ENCODE measurements around the gene FUCA1.

The FUCA1 gene

DNA sequence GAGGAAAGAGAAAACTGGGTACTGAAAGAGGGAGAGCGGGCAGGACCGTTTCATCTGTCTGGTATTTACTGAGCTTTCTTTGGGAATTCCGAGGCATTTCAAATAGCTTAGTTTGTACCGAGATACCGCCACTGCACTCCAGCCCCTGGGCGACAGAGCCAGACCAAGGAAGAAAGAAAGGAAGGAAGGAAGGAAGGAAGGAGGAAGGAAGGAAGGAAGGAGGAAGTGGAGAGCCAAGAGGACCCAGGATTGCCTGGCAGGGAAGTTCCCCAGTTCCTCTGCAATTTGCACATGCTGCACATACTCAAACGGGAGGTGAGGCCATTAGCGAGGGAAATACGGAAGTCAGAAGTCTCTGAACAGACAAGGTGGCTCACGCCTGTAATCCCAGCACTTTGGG is 961 bp upstream of the FUCA1 start:
- Histone ChIP-seq H3K79me2 (ENCODE audit: insufficient read depth, low read length) (no peaks in the 10 kb centered on the region), H3K4me1 (ENCODE audit: insufficient read depth, low read length, severe bottlenecking) (peaks cover 38% of the 10 kb centered on the region), H3K9me3 (ENCODE audit: low read length) (no peaks in the 10 kb centered on the region), H3K9ac (ENCODE audit: low read length) (peak overlapping the region; percentile 61), H3K9me2 (ENCODE audit: low read depth, low read length) (no peaks in the 10 kb centered on the region), H4K20me1 (ENCODE audit: insufficient read depth, low read length) (no peaks in the 10 kb centered on the region), H3K36me3 (ENCODE audit: insufficient read depth, low read length) (peaks cover 23% of the 10 kb centered on the region), H3K27me3 (ENCODE audit: insufficient read depth, low read length) (no peaks in the 10 kb centered on the region), H2AFZ (ENCODE audit: low read length) (no peak overlapping the region), H3K4me2 (ENCODE audit: low read length) (peak overlapping the region; percentile 86), H3K27ac (ENCODE audit: low read depth, low read length, poor library complexity, severe bottlenecking) (peak overlapping the region; percentile 84), H3F3A (ENCODE audit: insufficient read depth, low read length) (no peaks in the 10 kb centered on the region), H3K4me3 (ENCODE audit: low read depth, low read length, poor library complexity, severe bottlenecking) (peak overlapping the region; percentile 79)
- TF ChIP-seq CTCF (IDR thresholded peaks at IDR 0.05; ENCODE audit: low read length) (no peak), EZH2 (IDR thresholded peaks at IDR 0.05; ENCODE audit: borderline replicate concordance, low read length) (no peak)

DNA sequence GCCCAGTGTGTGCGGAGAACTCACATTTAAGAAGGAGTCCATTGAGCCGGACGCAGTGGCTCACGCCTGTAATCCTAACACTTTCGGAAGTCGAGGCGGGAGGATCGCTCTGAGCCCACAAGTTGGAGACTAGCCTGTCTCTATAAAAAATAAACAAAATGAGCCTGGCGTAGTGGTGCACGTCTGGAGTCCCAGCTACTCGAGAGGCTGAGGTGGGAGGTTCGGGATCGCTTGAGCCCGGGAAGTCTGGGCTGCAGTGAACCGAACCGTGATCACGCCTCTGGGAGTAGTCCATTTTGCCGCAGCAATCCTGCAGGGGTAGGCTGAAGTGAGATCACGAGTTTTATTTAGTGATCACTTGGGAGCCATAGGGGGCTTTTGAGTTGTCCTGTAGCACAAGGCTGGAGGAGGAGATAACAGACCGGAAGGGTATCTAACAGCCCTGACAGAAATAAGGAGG is 497 bp upstream of the FUCA1 start:
- Histone ChIP-seq H3K36me3 (ENCODE audit: insufficient read depth, low read length) (peaks cover 20% of the 10 kb centered on the region), H3K79me2 (ENCODE audit: insufficient read depth, low read length) (no peaks in the 10 kb centered on the region), H3K27ac (ENCODE audit: low read depth, low read length, poor library complexity, severe bottlenecking) (peak overlapping the region; percentile 84), H3K9ac (ENCODE audit: low read length) (peak overlapping the region; percentile 61), H3K9me2 (ENCODE audit: low read depth, low read length) (no peaks in the 10 kb centered on the region), H4K20me1 (ENCODE audit: insufficient read depth, low read length) (no peaks in the 10 kb centered on the region), H3F3A (ENCODE audit: insufficient read depth, low read length) (no peaks in the 10 kb centered on the region), H3K9me3 (ENCODE audit: low read length) (no peaks in the 10 kb centered on the region), H3K4me3 (ENCODE audit: low read depth, low read length, poor library complexity, severe bottlenecking) (peak overlapping the region; percentile 79), H2AFZ (ENCODE audit: low read length) (peak overlapping the region; percentile 4; the same call in 1 of the 2 replicates), H3K4me2 (ENCODE audit: low read length) (peak overlapping the region; percentile 86), H3K27me3 (ENCODE audit: insufficient read depth, low read length) (no peaks in the 10 kb centered on the region), H3K4me1 (ENCODE audit: insufficient read depth, low read length, severe bottlenecking) (peaks cover 38% of the 10 kb centered on the region)
- TF ChIP-seq CTCF (IDR thresholded peaks at IDR 0.05; ENCODE audit: low read length) (no peak), EZH2 (IDR thresholded peaks at IDR 0.05; ENCODE audit: borderline replicate concordance, low read length) (no peak)

GRCh38 chr1:23867542-23867894 is 572 bp downstream of the FUCA1 start:
- Histone ChIP-seq H3K4me3 (ENCODE audit: low read depth, low read length, poor library complexity, severe bottlenecking) (peak overlapping the region; percentile 79), H3K27ac (ENCODE audit: low read depth, low read length, poor library complexity, severe bottlenecking) (no peak overlapping the region), H3K9me2 (ENCODE audit: low read depth, low read length) (no peaks in the 10 kb centered on the region), H3K4me1 (ENCODE audit: insufficient read depth, low read length, severe bottlenecking) (peaks cover 38% of the 10 kb centered on the region), H3K79me2 (ENCODE audit: insufficient read depth, low read length) (no peaks in the 10 kb centered on the region), H3K4me2 (ENCODE audit: low read length) (peak overlapping the region; percentile 86), H3F3A (ENCODE audit: insufficient read depth, low read length) (no peaks in the 10 kb centered on the region), H2AFZ (ENCODE audit: low read length) (no peak overlapping the region), H3K9ac (ENCODE audit: low read length) (peak overlapping the region; percentile 79), H3K27me3 (ENCODE audit: insufficient read depth, low read length) (no peaks in the 10 kb centered on the region), H4K20me1 (ENCODE audit: insufficient read depth, low read length) (no peaks in the 10 kb centered on the region), H3K36me3 (ENCODE audit: insufficient read depth, low read length) (peaks cover 27% of the 10 kb centered on the region), H3K9me3 (ENCODE audit: low read length) (no peaks in the 10 kb centered on the region)
- TF ChIP-seq EZH2 (IDR thresholded peaks at IDR 0.05; ENCODE audit: borderline replicate concordance, low read length), result no peak
- no peak for TF ChIP-seq CTCF (IDR thresholded peaks at IDR 0.05; ENCODE audit: low read length)

Measured in OCI-LY1 (cell line).